ENCODE data around the gene VCAN.

GRCh38 chr5:83528439-83528769 lies 56.9 kb downstream of the VCAN start:
- no peak for TF ChIP-seq CTCF (IDR thresholded peaks at IDR 0.05)
- TF ChIP-seq EP300 (IDR thresholded peaks at IDR 0.05), result no peak
